ENCODE measurements around the gene DUSP6. TPM values are rescaled to one million over a fixed set of nuclear protein-coding genes. Genes with fewer than 3 reads are reported as not detected.

DUSP6 gene
- total and polyA plus RNA-seq, 2 of the 13 experiments (the other 11 are each of a cell fraction or from before 2014, with no cell fraction given), result 40.9 to 161 TPM

DNA sequence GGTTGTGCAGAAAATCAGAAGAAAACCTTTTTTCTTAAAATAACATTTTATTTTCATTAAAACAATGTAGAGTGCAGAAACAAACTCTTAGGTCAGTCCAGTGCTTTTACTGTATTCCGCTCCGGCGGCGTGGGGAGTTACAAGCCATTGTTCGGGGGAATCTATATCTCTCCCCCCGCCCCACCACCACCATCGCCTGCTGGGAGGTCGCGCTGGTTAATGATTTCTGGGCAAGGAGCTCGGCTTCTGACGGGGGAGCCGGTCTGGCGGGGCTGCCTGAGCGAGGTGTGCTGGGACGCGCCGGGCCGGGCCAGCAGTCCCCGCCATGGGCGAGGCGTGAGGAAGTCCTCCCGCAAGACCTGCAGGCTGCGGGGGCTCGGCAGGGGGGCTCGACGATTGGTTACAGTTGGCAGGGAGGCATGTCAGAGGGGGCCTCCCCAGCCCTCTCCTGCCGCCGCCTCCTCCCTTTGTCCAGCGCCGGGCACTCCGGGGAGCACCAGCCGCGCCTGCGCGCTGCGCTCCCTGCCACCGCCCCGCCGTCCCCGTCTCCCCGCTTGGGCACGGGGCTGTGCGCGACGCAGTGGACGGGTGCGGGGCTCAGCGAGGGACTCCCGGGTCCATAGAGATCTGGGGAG, 1.0 kb upstream of the DUSP6 start (continued):
- TF ChIP-seq, protein P1, sequence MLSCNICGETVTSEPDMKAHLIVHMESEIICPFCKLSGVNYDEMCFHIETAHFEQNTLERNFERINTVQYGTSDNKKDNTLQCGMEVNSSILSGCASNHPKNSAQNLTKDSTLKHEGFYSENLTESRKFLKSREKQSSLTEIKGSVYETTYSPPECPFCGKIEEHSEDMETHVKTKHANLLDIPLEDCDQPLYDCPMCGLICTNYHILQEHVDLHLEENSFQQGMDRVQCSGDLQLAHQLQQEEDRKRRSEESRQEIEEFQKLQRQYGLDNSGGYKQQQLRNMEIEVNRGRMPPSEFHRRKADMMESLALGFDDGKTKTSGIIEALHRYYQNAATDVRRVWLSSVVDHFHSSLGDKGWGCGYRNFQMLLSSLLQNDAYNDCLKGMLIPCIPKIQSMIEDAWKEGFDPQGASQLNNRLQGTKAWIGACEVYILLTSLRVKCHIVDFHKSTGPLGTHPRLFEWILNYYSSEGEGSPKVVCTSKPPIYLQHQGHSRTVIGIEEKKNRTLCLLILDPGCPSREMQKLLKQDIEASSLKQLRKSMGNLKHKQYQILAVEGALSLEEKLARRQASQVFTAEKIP (CRISPR knock-in tag; IDR thresholded peaks at IDR 0.05; ENCODE audit: borderline replicate concordance), result no peak
- TF ChIP-seq ZFP41 (CRISPR knock-in tag; IDR thresholded peaks at IDR 0.05; ENCODE audit: borderline replicate concordance) (no peak), KAT8 (CRISPR knock-in tag; IDR thresholded peaks at IDR 0.05) (peak; percentile 48; the same call in 1 of the 2 replicates), GATAD2A (CRISPR knock-in tag; IDR thresholded peaks at IDR 0.05) (peak; percentile 34; the same call in 1 of the 2 replicates), MLLT10 (CRISPR knock-in tag; IDR thresholded peaks at IDR 0.05) (no peak), NCOA2 (CRISPR knock-in tag; IDR thresholded peaks at IDR 0.05) (0 out of 2 replicates have a peak, but pooled peaks have one; percentile 34), AHR (CRISPR knock-in tag; IDR thresholded peaks at IDR 0.05) (peak; percentile 45; the same call in 1 of the 2 replicates), SALL1 (CRISPR knock-in tag; IDR thresholded peaks at IDR 0.05) (no peak; the same call in none of the 2 replicates), ZNF251 (CRISPR knock-in tag; IDR thresholded peaks at IDR 0.05) (no peak), MEIS2 (CRISPR knock-in tag; IDR thresholded peaks at IDR 0.05) (peak; percentile 68; the same call in 1 of the 2 replicates), PITX1 (CRISPR knock-in tag; IDR thresholded peaks at IDR 0.05) (no peak), GATA4 (IDR thresholded peaks at IDR 0.05; ENCODE audit: borderline replicate concordance, low read depth) (no peak)
- TF ChIP-seq, protein P2, sequence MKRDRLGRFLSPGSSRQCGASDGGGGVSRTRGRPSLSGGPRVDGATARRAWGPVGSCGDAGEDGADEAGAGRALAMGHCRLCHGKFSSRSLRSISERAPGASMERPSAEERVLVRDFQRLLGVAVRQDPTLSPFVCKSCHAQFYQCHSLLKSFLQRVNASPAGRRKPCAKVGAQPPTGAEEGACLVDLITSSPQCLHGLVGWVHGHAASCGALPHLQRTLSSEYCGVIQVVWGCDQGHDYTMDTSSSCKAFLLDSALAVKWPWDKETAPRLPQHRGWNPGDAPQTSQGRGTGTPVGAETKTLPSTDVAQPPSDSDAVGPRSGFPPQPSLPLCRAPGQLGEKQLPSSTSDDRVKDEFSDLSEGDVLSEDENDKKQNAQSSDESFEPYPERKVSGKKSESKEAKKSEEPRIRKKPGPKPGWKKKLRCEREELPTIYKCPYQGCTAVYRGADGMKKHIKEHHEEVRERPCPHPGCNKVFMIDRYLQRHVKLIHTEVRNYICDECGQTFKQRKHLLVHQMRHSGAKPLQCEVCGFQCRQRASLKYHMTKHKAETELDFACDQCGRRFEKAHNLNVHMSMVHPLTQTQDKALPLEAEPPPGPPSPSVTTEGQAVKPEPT (CRISPR knock-in tag; IDR thresholded peaks at IDR 0.05; ENCODE audit: low read depth), result 0 out of 2 replicates have a peak, but pooled peaks have one; percentile 26
- TF ChIP-seq, protein P3, sequence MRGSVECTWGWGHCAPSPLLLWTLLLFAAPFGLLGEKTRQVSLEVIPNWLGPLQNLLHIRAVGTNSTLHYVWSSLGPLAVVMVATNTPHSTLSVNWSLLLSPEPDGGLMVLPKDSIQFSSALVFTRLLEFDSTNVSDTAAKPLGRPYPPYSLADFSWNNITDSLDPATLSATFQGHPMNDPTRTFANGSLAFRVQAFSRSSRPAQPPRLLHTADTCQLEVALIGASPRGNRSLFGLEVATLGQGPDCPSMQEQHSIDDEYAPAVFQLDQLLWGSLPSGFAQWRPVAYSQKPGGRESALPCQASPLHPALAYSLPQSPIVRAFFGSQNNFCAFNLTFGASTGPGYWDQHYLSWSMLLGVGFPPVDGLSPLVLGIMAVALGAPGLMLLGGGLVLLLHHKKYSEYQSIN (CRISPR knock-in tag; IDR thresholded peaks at IDR 0.05; ENCODE audit: borderline replicate concordance), result no peak
- TF ChIP-seq, protein P4, sequence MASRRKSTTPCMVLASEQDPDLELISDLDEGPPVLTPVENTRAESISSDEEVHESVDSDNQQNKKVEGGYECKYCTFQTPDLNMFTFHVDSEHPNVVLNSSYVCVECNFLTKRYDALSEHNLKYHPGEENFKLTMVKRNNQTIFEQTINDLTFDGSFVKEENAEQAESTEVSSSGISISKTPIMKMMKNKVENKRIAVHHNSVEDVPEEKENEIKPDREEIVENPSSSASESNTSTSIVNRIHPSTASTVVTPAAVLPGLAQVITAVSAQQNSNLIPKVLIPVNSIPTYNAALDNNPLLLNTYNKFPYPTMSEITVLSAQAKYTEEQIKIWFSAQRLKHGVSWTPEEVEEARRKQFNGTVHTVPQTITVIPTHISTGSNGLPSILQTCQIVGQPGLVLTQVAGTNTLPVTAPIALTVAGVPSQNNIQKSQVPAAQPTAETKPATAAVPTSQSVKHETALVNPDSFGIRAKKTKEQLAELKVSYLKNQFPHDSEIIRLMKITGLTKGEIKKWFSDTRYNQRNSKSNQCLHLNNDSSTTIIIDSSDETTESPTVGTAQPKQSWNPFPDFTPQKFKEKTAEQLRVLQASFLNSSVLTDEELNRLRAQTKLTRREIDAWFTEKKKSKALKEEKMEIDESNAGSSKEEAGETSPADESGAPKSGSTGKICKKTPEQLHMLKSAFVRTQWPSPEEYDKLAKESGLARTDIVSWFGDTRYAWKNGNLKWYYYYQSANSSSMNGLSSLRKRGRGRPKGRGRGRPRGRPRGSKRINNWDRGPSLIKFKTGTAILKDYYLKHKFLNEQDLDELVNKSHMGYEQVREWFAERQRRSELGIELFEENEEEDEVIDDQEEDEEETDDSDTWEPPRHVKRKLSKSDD (CRISPR knock-in tag; IDR thresholded peaks at IDR 0.05; ENCODE audit: low read depth), result peak; percentile 9; the same call in 1 of the 2 replicates
- TF ChIP-seq, protein P5, sequence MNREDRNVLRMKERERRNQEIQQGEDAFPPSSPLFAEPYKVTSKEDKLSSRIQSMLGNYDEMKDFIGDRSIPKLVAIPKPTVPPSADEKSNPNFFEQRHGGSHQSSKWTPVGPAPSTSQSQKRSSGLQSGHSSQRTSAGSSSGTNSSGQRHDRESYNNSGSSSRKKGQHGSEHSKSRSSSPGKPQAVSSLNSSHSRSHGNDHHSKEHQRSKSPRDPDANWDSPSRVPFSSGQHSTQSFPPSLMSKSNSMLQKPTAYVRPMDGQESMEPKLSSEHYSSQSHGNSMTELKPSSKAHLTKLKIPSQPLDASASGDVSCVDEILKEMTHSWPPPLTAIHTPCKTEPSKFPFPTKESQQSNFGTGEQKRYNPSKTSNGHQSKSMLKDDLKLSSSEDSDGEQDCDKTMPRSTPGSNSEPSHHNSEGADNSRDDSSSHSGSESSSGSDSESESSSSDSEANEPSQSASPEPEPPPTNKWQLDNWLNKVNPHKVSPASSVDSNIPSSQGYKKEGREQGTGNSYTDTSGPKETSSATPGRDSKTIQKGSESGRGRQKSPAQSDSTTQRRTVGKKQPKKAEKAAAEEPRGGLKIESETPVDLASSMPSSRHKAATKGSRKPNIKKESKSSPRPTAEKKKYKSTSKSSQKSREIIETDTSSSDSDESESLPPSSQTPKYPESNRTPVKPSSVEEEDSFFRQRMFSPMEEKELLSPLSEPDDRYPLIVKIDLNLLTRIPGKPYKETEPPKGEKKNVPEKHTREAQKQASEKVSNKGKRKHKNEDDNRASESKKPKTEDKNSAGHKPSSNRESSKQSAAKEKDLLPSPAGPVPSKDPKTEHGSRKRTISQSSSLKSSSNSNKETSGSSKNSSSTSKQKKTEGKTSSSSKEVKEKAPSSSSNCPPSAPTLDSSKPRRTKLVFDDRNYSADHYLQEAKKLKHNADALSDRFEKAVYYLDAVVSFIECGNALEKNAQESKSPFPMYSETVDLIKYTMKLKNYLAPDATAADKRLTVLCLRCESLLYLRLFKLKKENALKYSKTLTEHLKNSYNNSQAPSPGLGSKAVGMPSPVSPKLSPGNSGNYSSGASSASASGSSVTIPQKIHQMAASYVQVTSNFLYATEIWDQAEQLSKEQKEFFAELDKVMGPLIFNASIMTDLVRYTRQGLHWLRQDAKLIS (CRISPR knock-in tag; IDR thresholded peaks at IDR 0.05), result no peak
